Transverse colon (tissue), 3 donors: Measurements from ENCODE around the gene IGSF9B.

Experiments used
- CTCF ChIP-seq, 5 experiments: fragments of 200-600 bp in 3 of 5; fragments of 450-650 bp in 2 of 5; sonication (generic) in 3 of 5; IDR thresholded peaks; 1 replicate in 2 of 5; 2 replicates in 3 of 5; pipeline ENCODE4 v1.5.1; 2016 to 2017; ENCODE audit warnings: antibody characterized with exemption in 5 of 5, inconsistent platforms in 3 of 5, mild to moderate bottlenecking in 2 of 5, moderate library complexity in 1 of 5
- EP300 ChIP-seq: sonication (generic); formaldehyde crosslinking; IDR thresholded peaks from one replicate; pipeline ENCODE4 v1.6.1; 2017; ENCODE audit warnings: antibody characterized with exemption, low read depth
- POLR2A ChIP-seq: fragments of 450-650 bp; IDR thresholded peaks from one replicate; pipeline ENCODE4 v1.6.1; 2016; ENCODE audit warnings: antibody characterized with exemption, mild to moderate bottlenecking, moderate library complexity

DNA sequence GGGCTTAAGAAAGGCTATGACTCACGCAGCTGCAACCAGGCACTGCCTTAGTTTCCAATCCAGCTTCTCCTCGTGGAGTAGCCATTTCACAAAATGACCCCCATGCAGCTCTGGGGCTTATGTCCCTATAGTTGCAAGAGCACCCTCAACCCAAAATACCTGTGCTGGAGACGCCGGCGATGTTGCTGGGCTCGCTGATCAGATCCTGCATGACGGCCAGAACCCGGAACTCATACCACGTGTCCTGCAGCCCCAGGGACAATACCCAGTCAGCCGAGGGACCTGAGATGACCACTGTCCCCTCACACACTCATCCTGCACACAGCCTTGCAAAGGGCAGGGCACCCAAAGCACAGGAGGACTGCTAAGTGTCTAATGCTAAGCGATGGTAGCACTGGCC, 32.1 kb downstream of the IGSF9B start:
- no peak for TF ChIP-seq POLR2A
- TF ChIP-seq CTCF (IDR thresholded peaks at IDR 0.05) = no peak
- TF ChIP-seq EP300 = no peak
